HepG2 (cell line): ENCODE data around the gene ARPP21. TPM values are rescaled to one million over a fixed set of nuclear protein-coding genes. Genes with fewer than 3 reads are reported as not detected.

Experiments used
- ATAC-seq: fragments of 200-7000 bp; cut with Tn5 transposase; 3 replicates; pipeline ENCODE4 v1.9.1; 2020; ENCODE audit warnings: mild to moderate bottlenecking, moderate library complexity
- BruUV-seq: library from RNA; stranded (reverse); fragments of 400-500 nt; replicated peaks from 2 replicates; lab custom pipeline; 2021; lab: Mats Ljungman, UMichigan
- CTCF ChIA-PET: fragments of 300-600 bp; formaldehyde crosslinking; extraction: SDS; loops from one replicate; lab custom pipeline; 2021; ENCODE audit warnings: low total read pairs, inconsistent platforms, low intra/inter-chr PET ratio; lab: Yijun Ruan, JAX
- POLR2A ChIA-PET: fragments of 350-600 bp; sonication (Branson Sonifier 250); formaldehyde crosslinking; loops from one replicate; lab custom pipeline; 2020; ENCODE audit warnings: antibody characterized with exemption, inconsistent platforms; lab: Yijun Ruan, JAX
- DNase-seq: peaks from one replicate; pipeline ENCODE4 v3.0.0-alpha.2; 2015; ENCODE audit warnings: low spot score
- FAIRE-seq: peaks from 3 replicates; lab custom pipeline; 2011; peaks lifted over from hg19 to GRCh38; lab: Jason Lieb, UNC
- H2AFZ ChIP-seq: one replicate; pipeline ENCODE4 v1.6.1; 2011; ENCODE audit warnings: low read length, inconsistent platforms
- H3K27ac ChIP-seq: fragments of 300-600 bp; 3 replicates; pipeline ENCODE4 v1.8.0; 2011; ENCODE audit warnings: mixed run types, mild to moderate bottlenecking, mixed read lengths, low read length, inconsistent platforms; ENCODE audit not compliant: insufficient read depth; ENCODE audit errors: extremely low read length
- H3K27me3 ChIP-seq, 2 experiments: fragments of 200-600 bp in 1 of 2; 2 replicates in 1 of 2; 3 replicates in 1 of 2; pipeline versions ENCODE4 v1.6.0 to v1.8.0; 2011; ENCODE audit warnings: low read length in 2 of 2, mild to moderate bottlenecking in 2 of 2, moderate library complexity in 2 of 2, inconsistent platforms in 1 of 2; ENCODE audit not compliant: insufficient read depth in 2 of 2, control insufficient read depth in 1 of 2
- H3K36me3 ChIP-seq, 2 experiments: fragments of 200-600 bp in 1 of 2; replicated peaks in 1 of 2; 2 replicates in 1 of 2; 3 replicates in 1 of 2; pipeline versions ENCODE4 v1.5.1 to v1.8.0; 2011; ENCODE audit warnings: low read length in 2 of 2, inconsistent platforms in 1 of 2; ENCODE audit not compliant: insufficient read depth in 2 of 2, control insufficient read depth in 1 of 2
- H3K4me1 ChIP-seq: 2 replicates; pipeline ENCODE4 v1.5.1; 2012; ENCODE audit warnings: low read length, inconsistent platforms; ENCODE audit not compliant: insufficient read depth
- H3K4me2 ChIP-seq: 2 replicates; pipeline ENCODE4 v1.6.0; 2011; ENCODE audit warnings: low read depth, low read length, inconsistent platforms
- H3K4me3 ChIP-seq, 3 experiments: fragments of 200-600 bp in 1 of 3; sonication (generic), shearing (Covaris generic) in 1 of 3; replicated peaks in 1 of 3; 2 replicates each; pipeline ENCODE4 v1.5.1; 2011 to 2016; ENCODE audit warnings: low read length in 3 of 3, inconsistent platforms in 2 of 3, low read depth in 2 of 3, mild to moderate bottlenecking in 2 of 3, control low read depth in 1 of 3, mixed read lengths in 1 of 3; ENCODE audit not compliant: insufficient read depth in 1 of 3
- H3K79me2 ChIP-seq: one replicate; pipeline ENCODE4 v1.6.1; 2011; ENCODE audit warnings: low read length, inconsistent platforms; ENCODE audit not compliant: insufficient read depth
- H3K9ac ChIP-seq: 2 replicates; pipeline ENCODE4 v1.6.0; 2011; ENCODE audit warnings: mild to moderate bottlenecking, low read depth, low read length, inconsistent platforms; ENCODE audit not compliant: insufficient read depth
- H3K9me3 ChIP-seq: 2 replicates; pipeline ENCODE4 v1.5.1; 2012; ENCODE audit warnings: mild to moderate bottlenecking, low read length
- H4K20me1 ChIP-seq: 2 replicates; pipeline ENCODE4 v1.6.0; 2011; ENCODE audit warnings: inconsistent platforms, mild to moderate bottlenecking, low read length, moderate library complexity; ENCODE audit not compliant: insufficient read depth
- ARID5B ChIP-seq: IDR thresholded peaks from 2 replicates; pipeline ENCODE4 v1.4.0; 2020; ENCODE audit warnings: mild to moderate bottlenecking, missing genetic modification reagents
- CBX2 ChIP-seq, 2 experiments: fragments of 200-600 bp in 1 of 2; sonication (generic); formaldehyde crosslinking in 1 of 2; IDR thresholded peaks; 2 replicates each; pipeline versions ENCODE4 v1.7.0 to v1.8.1; 2018 to 2022; ENCODE audit warnings: low read depth in 2 of 2, low read length in 1 of 2, mild to moderate bottlenecking in 1 of 2, missing genetic modification reagents in 1 of 2
- GATAD1 ChIP-seq: IDR thresholded peaks from 2 replicates; pipeline ENCODE4 v1.6.1; 2016; ENCODE audit warnings: missing genetic modification reagents, missing compliant biosample characterization
- GTF3A ChIP-seq: sonication (generic); formaldehyde crosslinking; conservative IDR thresholded peaks from 2 replicates; pipeline ENCODE4 v1.4.0; 2020; ENCODE audit warnings: mild to moderate bottlenecking, missing genetic modification reagents
- HCFC1 ChIP-seq: fragments of 150-350 bp; IDR thresholded peaks from 2 replicates; pipeline ENCODE4 v1.6.1; 2014; ENCODE audit warnings: low read depth, low read length
- MIXL1 ChIP-seq: IDR thresholded peaks from 2 replicates; pipeline ENCODE4 v1.6.1; 2016
- MXD1 ChIP-seq: sonication (generic); formaldehyde crosslinking; IDR thresholded peaks from 2 replicates; pipeline ENCODE4 v1.4.0; 2020; ENCODE audit warnings: mild to moderate bottlenecking, missing genetic modification reagents
- RFXAP ChIP-seq: sonication (generic); formaldehyde crosslinking; IDR thresholded peaks from 2 replicates; pipeline ENCODE4 v1.4.0; 2020; ENCODE audit warnings: missing genetic modification reagents, borderline replicate concordance
- TEAD2 ChIP-seq: sonication (generic); formaldehyde crosslinking; IDR thresholded peaks from 2 replicates; pipeline ENCODE4 v1.9.0; 2021; ENCODE audit warnings: missing genetic modification reagents
- ZEB1 ChIP-seq: IDR thresholded peaks from 2 replicates; pipeline ENCODE4 v1.6.1; 2012; ENCODE audit warnings: mild to moderate bottlenecking, low read depth, inconsistent platforms; ENCODE audit not compliant: insufficient replicate concordance
- ZNF747 ChIP-seq: sonication (generic); formaldehyde crosslinking; IDR thresholded peaks from 2 replicates; pipeline ENCODE4 v1.8.1; 2023; ENCODE audit warnings: missing genetic modification reagents, mild to moderate bottlenecking, borderline replicate concordance
- WGBS: methylation state at CpG from one replicate; pipeline ENCODE4 v1.1.6; 2017; ENCODE audit warnings: low lambda C conversion rate; 5-methylcytosine and 5-hydroxymethylcytosine counted together
- in situ Hi-C: cut with HindIII; loops from 2 replicates; pipeline ENCODE4 v1.10.0; 2017; ENCODE audit warnings: low pct_unique_long_range_greater_than_20kb; ENCODE audit not compliant: extremely low pct_ligation_motif_present
- intact Hi-C: fragments of 100-400 bp; cut with micrococcal nuclease; formaldehyde crosslinking; loops from one replicate; pipeline ENCODE4 v1.10.0; 2022; ENCODE audit not compliant: unreplicated experiment
- polyA plus RNA-seq, 8 experiments: library from polyadenylated mRNA; depleted of rRNA in 3 of 8; stranded (reverse) in 7 of 8; unstranded in 1 of 8; fragments of >200 nt; fragmentation: Illumina TruSeq in 4 of 8; extraction: Trizol in 4 of 8; gene quantifications; 2 replicates each; pipeline versions ENCODE4 v1.2.1 to v1.2.3, GENCODE V29; 2011 to 2016; ENCODE audit warnings: low read depth in 4 of 8, missing spikeins in 1 of 8, mixed read lengths in 1 of 8; ENCODE audit not compliant: insufficient read depth in 1 of 8
- total RNA-seq, 5 experiments: library from RNA; depleted of rRNA; stranded (reverse); fragments of >200 nt; fragmentation: Illumina TruSeq; extraction: Trizol; gene quantifications; 2 replicates each; pipeline ENCODE4 v1.2.3, GENCODE V29; 2016; ENCODE audit warnings: low read depth in 1 of 5
- TF ChIP-seq, protein P1 (sequence below): sonication (generic); formaldehyde crosslinking; IDR thresholded peaks from 2 replicates; pipeline ENCODE4 v1.4.0; 2020; ENCODE audit warnings: missing genetic modification reagents
- TF ChIP-seq, protein P2 (sequence below): sonication (generic); formaldehyde crosslinking; IDR thresholded peaks from 2 replicates; pipeline ENCODE4 v1.4.0; 2020; ENCODE audit warnings: missing genetic modification reagents

Gene ARPP21
- total and polyA plus RNA-seq, 2 of the 13 experiments (the other 11 are each of a cell fraction or from before 2014, with no cell fraction given): not detected

DNA sequence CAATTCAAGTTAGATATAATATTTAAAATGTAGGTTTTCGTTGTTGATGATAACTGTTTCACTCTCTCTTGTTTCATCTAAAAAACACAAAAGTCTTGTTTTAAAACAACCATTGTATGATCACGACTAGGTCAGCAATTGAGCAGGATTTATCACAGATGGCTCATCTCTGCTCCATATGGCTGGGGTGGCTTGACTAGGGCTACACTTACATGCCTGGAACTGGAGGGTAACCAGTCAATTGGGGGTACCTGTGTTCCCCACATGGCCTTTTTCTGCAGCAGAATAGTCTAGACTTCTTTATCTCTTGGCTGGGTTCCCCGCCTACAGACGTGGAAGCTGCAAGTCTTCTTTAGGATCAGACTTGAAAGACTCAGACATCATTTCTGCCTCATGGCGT, 103.9 kb downstream of the ARPP21 start:
- WGBS: 29% methylated on average over 5 of the region's 5 CpGs
- Histone ChIP-seq H2AFZ (no peak overlapping the region), H3K27me3 (no peaks in the 10 kb centered on the region), H3K79me2 (no peaks in the 10 kb centered on the region), H3K4me3 (no peak overlapping the region), H3K9ac (no peak overlapping the region), H3K36me3 (no peaks in the 10 kb centered on the region), H3K4me2 (no peak overlapping the region), H3K4me1 (no peaks in the 10 kb centered on the region), H3K9me3 (no peaks in the 10 kb centered on the region), H4K20me1 (no peaks in the 10 kb centered on the region), H3K27ac (no peak overlapping the region)
- in situ Hi-C loops: no loop called here
- intact Hi-C loops: no loop called here
- ATAC-seq (no peak), DNase-seq (no peak), FAIRE-seq (no peak)
- CTCF ChIA-PET: no interaction called here
- TF ChIP-seq GTF3A (CRISPR knock-in tag) (no peak), HCFC1 (no peak), CBX2 (IDR thresholded peaks at IDR 0.05; ENCODE audit: low read depth, low read length) (no peak), CBX2 (CRISPR knock-in tag; IDR thresholded peaks at IDR 0.05; ENCODE audit: low read depth) (no peak), MIXL1 (CRISPR knock-in tag) (no peak), TEAD2 (CRISPR knock-in tag) (no peak), RFXAP (CRISPR knock-in tag) (no peak)
- TF ChIP-seq, protein P1, sequence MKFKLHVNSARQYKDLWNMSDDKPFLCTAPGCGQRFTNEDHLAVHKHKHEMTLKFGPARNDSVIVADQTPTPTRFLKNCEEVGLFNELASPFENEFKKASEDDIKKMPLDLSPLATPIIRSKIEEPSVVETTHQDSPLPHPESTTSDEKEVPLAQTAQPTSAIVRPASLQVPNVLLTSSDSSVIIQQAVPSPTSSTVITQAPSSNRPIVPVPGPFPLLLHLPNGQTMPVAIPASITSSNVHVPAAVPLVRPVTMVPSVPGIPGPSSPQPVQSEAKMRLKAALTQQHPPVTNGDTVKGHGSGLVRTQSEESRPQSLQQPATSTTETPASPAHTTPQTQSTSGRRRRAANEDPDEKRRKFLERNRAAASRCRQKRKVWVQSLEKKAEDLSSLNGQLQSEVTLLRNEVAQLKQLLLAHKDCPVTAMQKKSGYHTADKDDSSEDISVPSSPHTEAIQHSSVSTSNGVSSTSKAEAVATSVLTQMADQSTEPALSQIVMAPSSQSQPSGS (CRISPR knock-in tag): no peak
- POLR2A ChIA-PET: no interaction called here
- BruUV-seq: no TSS peak

GRCh38 chr3:35744419-35744818, 105.1 kb downstream of the ARPP21 start:
- H4K20me1 ChIP-seq: no peaks in the 10 kb centered on the region
- H2AFZ ChIP-seq: peak overlapping the region; percentile 54
- in situ Hi-C loops: no loop called here
- DNase-seq (no peak), FAIRE-seq (no peak), ATAC-seq (peak; percentile 30; the same call in 1 of the 3 replicates)
- no peaks in the 10 kb centered on the region for H3K9me3 ChIP-seq
- BruUV-seq: no TSS peak
- H3K36me3 ChIP-seq: no peaks in the 10 kb centered on the region
- CTCF ChIA-PET: no interaction called here
- H3K4me3 ChIP-seq: no peak overlapping the region
- WGBS: 3% methylated on average over 10 of the region's 10 CpGs
- H3K27me3 ChIP-seq: no peaks in the 10 kb centered on the region
- no peaks in the 10 kb centered on the region for H3K79me2 ChIP-seq
- H3K4me1 ChIP-seq: no peaks in the 10 kb centered on the region
- no peak overlapping the region for H3K27ac ChIP-seq
- 0 out of 2 replicates have a peak overlapping the region, but pooled peaks have one; percentile 12 for H3K4me2 ChIP-seq
- no peak overlapping the region for H3K9ac ChIP-seq
- POLR2A ChIA-PET: no interaction called here
- intact Hi-C loops: no loop called here
- TF ChIP-seq MXD1: no peak
- TF ChIP-seq GATAD1 (CRISPR knock-in tag): no peak
- TF ChIP-seq, protein P2, sequence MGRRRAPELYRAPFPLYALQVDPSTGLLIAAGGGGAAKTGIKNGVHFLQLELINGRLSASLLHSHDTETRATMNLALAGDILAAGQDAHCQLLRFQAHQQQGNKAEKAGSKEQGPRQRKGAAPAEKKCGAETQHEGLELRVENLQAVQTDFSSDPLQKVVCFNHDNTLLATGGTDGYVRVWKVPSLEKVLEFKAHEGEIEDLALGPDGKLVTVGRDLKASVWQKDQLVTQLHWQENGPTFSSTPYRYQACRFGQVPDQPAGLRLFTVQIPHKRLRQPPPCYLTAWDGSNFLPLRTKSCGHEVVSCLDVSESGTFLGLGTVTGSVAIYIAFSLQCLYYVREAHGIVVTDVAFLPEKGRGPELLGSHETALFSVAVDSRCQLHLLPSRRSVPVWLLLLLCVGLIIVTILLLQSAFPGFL (CRISPR knock-in tag): no peak
- TF ChIP-seq ZEB1: no peak
- TF ChIP-seq ZNF747 (CRISPR knock-in tag): no peak
- TF ChIP-seq ARID5B (CRISPR knock-in tag): no peak
